NCI-H2196 (cell line): ENCODE data around the gene NLRC3.
A peak's percentile ranks its signal among the peaks of the same experiment; 100 is the strongest.

Experiments used
- DNase-seq: peaks from one replicate; lab custom pipeline; 2025; ENCODE audit not compliant: unreplicated experiment; lab: John Stamatoyannopoulos, UW

Gene NLRC3

DNA sequence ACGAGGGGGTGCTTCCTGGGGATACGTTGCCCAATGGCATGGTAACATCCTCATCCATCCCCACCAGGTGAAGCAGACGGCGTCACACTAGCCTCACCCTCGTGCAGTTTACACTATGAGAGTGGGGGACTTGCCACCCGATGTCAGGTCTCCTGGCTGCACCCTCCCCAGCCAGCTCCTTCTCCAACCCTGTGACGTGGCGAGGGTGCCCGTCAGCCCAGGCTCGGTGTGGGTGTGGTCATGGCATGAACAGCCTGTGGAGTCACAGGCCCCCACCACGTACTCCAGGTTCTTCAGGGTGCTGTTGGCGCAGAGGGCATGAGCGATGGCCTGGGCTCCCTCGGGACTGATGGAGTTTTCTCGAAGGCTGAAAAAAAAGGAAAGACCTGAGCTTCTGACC lies 28.3 kb downstream of the NLRC3 start:
- DNase-seq, result no peak

- DNase-seq, result no peak
Observed at GRCh38 chr16:3548445-3548844, 28.8 kb downstream of the NLRC3 start.

- DNase-seq, result no peak
Observed at GRCh38 chr16:3546986-3547682, 30.1 kb downstream of the NLRC3 start.

DNA sequence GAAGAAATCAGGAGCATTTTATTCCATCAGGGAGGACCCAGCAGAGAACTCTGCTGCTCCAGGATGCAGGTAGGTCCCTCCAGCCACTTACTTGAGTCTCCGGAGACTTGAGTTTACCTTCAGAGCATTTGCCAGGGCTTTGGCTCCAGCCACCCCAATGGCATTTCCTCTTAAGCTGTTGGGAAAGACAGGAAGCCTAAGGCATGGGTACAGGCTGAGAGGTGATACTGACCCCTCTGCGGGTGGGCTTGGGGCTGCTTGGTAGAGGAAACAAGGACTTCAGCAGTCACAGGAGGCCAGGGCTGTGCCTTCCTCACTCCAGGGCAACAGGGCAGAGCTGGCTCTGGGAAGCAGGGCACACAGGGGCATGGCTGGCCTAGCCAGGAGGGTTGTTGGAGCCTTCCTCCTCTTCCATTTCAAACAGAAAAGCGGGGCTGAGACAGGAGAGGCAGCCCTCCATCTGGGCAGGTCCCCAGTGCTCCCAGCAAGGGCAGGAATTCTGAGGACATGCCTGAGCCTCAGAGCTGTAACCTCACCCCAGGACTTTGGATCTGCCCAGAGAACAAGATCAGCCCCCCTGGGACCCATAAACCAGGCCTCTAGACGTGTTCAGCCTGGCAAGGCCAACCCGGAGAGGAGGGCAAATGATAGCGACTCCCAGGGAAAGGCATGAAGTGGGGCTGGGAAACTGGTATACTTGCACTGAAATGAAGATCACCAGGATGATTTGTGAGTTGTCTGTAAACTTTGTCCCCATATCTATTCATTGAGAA lies 34.4 kb downstream of the NLRC3 start:
- DNase-seq, result no peak

DNA sequence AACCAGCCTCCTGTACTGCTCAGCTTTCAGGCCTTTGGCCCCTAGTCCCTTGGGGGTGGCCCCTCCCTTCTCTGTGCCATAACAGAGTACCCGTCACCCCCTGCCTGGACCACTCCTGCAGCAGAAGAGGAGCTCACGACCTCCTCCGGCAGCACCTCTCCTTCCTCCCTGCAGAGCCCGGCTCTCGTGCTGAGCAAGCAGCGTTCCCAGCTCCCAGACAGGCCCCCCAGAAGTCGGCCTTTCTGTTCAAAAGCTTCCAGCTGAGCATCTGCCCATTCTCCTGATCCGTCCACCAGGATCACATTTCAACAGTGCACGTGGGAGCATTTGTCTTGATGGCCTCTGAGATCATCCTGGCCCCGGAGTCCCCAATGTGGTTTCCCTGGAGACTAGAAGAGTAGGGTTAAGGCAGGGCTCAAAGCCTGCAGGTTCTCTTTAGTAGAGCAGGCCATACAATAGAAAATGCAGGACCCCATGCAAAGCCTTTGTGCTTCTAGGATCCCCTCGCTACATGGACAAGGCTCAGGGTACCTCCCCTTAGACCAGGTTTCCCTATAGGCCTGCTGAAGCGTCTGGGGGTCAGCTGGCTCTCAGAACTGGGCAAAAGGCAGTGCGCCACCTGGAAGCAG lies 35.6 kb downstream of the NLRC3 start:
- no peak for DNase-seq

- DNase-seq, result no peak
Observed at GRCh38 chr16:3538222-3538621, 39.0 kb downstream of the NLRC3 start.

DNA sequence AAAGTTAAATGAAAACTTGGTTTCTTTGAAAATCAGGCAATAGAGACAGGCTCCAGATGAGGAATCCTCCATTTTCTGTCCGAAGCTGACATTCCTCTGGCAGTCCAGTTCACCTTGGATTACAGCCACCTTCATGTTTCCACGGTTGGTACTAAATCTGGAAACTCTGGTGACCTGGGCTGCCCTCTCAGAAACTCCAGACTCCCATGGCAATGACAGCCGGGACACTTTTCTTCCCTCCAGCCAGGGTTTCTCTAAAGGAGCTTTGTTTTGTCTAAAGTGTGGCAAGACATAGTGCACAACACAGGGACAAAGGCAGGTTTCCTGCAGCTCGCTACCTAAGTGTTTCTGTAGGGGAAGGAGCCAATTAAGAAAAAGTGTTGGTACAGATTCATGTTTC lies 40.4 kb downstream of the NLRC3 start:
- DNase-seq, result no peak

DNA sequence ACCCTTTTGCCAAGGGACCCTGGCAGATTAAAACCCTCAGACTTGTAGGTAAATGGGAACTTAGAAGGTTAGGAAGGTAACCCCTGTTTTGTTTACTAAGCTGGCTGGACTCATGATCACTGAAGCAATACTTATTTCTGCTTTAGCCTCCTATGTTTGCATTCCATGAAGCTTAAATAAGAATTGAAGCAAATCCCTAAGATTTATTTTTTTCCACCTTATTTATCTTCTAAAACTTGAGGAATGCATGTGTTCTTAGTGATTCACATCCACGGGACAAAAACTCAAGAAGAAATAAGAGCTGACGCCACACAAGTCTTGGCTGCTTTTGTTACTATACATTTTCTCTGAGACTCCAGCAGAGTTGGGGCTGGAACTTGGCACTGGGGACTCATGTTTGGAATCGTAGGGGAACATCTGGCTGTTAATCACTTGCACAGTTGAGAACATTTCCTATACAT lies 40.9 kb downstream of the NLRC3 start:
- DNase-seq, result no peak

GRCh38 chr16:3534126-3534525 lies 43.1 kb downstream of the NLRC3 start:
- DNase-seq, result no peak

GRCh38 chr16:3532741-3533140 lies 44.5 kb downstream of the NLRC3 start:
- no peak for DNase-seq

DNA sequence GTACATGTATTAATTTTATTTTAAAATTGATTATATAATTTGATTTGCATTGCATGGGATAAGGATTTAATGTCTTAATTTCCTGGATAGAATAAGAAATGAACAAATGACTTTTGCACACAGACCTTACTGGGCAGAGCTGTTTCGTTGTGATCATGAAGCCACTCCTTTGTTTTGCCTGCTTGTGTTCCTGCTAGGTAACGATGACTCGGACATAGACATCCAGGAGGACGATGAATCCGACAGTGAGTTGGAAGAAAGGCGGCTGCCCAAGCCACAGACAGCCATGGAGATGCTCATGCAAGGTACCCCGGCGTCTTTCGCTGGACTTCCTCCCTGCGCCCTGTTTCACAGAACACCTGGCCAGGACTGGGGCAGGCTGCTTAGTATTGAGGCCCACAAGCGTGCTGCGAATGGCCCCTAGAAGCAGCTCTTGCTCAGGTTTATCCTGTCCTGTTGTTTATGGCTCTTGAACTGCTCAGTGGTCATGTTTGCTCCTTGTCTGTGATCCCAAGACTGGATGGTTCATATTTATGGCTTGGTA lies 46.8 kb downstream of the NLRC3 start:
- DNase-seq, result no peak

- DNase-seq, result no peak
Observed at GRCh38 chr16:3529175-3529574, 48.0 kb downstream of the NLRC3 start.

DNA sequence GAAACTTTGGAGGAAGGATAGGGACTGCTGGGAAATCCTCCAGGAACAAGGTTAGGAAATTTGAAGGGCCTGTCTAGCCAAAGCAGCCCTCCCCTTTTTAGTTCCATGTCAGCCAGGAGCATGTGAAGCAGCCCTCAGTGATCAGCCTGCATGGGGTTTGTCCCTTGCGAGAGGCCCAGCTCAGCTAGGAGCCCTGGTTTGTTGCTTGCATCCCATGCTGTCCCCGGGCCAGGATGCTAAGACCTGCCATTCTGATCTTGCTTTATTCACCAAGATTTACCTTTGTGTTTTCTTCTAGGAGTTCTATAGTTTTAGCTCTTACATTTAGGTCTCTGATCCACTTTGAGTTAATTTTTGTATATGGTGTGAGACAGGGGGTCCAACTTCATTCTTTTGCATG lies 48.8 kb downstream of the NLRC3 start:
- DNase-seq, result no peak

GRCh38 chr16:3527216-3527829 lies 49.9 kb downstream of the NLRC3 start:
- peak; percentile 70 for DNase-seq

DNA sequence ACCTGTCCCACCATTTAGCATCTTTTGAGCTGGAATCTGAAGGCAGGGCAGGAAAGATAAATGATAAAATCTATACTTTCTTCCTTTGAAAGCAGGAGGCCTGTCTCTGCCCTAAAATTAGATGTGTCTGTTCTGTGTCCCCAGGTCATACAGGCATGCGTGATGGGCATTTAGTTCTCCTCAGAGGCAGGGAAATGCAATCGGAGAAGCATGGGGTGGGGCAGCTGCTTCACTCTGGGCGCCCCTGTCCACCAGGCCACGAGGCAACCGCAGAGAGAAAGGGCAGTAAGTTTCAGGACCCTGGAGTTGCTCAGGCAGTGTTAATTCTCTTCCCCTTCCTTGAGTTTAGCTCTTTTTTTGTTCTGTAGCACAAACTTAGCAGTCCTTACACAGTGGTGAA lies 51.3 kb downstream of the NLRC3 start:
- DNase-seq, result no peak

- DNase-seq, result no peak
Observed at GRCh38 chr16:3523281-3523680, 53.9 kb downstream of the NLRC3 start.

- DNase-seq, result no peak
Observed at GRCh38 chr16:3520841-3521240, 56.4 kb downstream of the NLRC3 start.

DNA sequence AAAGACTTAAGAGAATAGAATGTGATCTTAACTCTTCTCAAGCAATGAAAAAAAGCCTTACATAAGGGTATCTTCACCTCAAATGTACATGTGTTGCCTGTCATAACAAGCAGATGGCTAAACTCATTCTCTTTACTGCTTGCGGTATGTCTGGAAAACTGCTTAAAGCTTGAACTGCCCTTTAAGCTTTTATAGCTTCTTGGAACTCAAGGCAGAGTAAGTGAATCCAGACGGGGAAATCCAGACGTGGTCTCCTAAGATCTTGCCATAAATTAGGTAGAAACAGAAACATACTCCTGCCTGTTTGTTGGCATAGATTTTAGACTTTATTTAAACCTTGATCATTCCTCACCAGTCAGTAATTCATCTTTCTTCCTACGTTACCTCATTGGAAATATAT lies 56.8 kb downstream of the NLRC3 start:
- DNase-seq, result no peak

DNA sequence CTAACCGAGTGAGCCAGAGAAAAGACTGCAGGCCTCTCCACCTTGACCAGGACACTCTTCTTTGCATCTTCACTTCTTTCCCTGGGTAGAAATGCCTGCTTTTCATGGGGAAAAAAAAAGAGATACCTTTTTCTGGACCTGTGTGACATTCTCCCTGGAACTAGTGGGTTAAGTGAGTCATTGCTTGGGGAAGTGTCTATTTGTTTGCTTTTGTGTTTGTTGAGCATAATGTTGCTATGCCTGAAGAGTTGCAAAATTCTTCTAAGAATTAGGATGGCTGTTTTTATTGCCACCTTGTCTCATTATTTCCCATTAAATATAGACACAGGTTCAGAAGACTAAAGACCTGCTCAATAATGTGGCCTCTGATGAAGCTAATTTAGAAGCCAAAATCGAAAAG lies 57.6 kb downstream of the NLRC3 start:
- no peak for DNase-seq

GRCh38 chr16:3518986-3519348 lies 58.2 kb downstream of the NLRC3 start:
- no peak for DNase-seq

GRCh38 chr16:3518292-3518985 lies 58.8 kb downstream of the NLRC3 start:
- DNase-seq, result no peak
